NCI-H2107 treated with DMSO at 0.1 percent for 48 hours (cell line): ENCODE data around the gene U2AF2.

ENCODE experiments used
- DNase-seq: peaks from one replicate; lab custom pipeline; 2025; ENCODE audit not compliant: unreplicated experiment; lab: John Stamatoyannopoulos, UW

U2AF2 gene

GRCh38 chr19:55688422-55689218, 33.8 kb downstream of the U2AF2 start:
- peak; percentile 53 for DNase-seq

GRCh38 chr19:55689411-55690108, 34.7 kb downstream of the U2AF2 start:
- DNase-seq, result no peak

GRCh38 chr19:55690109-55690768, 35.4 kb downstream of the U2AF2 start:
- DNase-seq, result no peak

- DNase-seq, result no peak
Measured at GRCh38 chr19:55690769-55691545, 36.1 kb downstream of the U2AF2 start.

- no peak for DNase-seq
Measured at GRCh38 chr19:55691561-55692481, 37.0 kb downstream of the U2AF2 start.

- no peak for DNase-seq
Measured at GRCh38 chr19:55692681-55693081, 37.8 kb downstream of the U2AF2 start.

GRCh38 chr19:55693336-55693974, 38.6 kb downstream of the U2AF2 start:
- DNase-seq, result no peak

GRCh38 chr19:55694241-55694655, 39.4 kb downstream of the U2AF2 start:
- DNase-seq, result no peak

- no peak for DNase-seq
Measured at GRCh38 chr19:55694656-55695491, 40.0 kb downstream of the U2AF2 start.

- DNase-seq, result no peak
Measured at GRCh38 chr19:55695511-55696290, 40.9 kb downstream of the U2AF2 start.

- no peak for DNase-seq
Measured at GRCh38 chr19:55696301-55697068, 41.6 kb downstream of the U2AF2 start.

GRCh38 chr19:55697069-55697440, 42.2 kb downstream of the U2AF2 start:
- no peak for DNase-seq

- no peak for DNase-seq
Measured at GRCh38 chr19:55697698-55698097, 42.9 kb downstream of the U2AF2 start.

- DNase-seq, result no peak
Measured at GRCh38 chr19:55698256-55698655, 43.4 kb downstream of the U2AF2 start.

GRCh38 chr19:55699221-55699620, 44.4 kb downstream of the U2AF2 start:
- DNase-seq, result no peak

GRCh38 chr19:55700813-55701212, 46.0 kb downstream of the U2AF2 start:
- no peak for DNase-seq

- no peak for DNase-seq
Measured at GRCh38 chr19:55702131-55702627, 47.3 kb downstream of the U2AF2 start.
